ENCODE measurements around the gene MMRN1. TPM values are rescaled to one million over a fixed set of nuclear protein-coding genes. Genes with fewer than 3 reads are reported as not detected.
A peak's percentile ranks its signal among the peaks of the same experiment; 100 is the strongest.

Gene MMRN1
- total and polyA plus RNA-seq, 9 donors: 2.9 to 40.4 (median 30.8) TPM

GRCh38 chr4:89939994-89940393 is 45.3 kb downstream of the MMRN1 start:
- Histone ChIP-seq H3K36me3 (no peaks in the 10 kb centered on the region), H3K4me1 (ENCODE audit: insufficient read depth) (no peaks in the 10 kb centered on the region), H3K27me3 (no peaks in the 10 kb centered on the region), H3K27ac (no peak overlapping the region), H3K9me3 (no peaks in the 10 kb centered on the region), H3K4me3 (no peak overlapping the region)
- TF ChIP-seq POLR2A (IDR thresholded peaks at IDR 0.05) (no peak), CTCF (IDR thresholded peaks at IDR 0.05) (no peak), EP300 (IDR thresholded peaks at IDR 0.05) (no peak)
- DNase-seq: peak in 1 of 5 donors; percentile 15
- intact Hi-C loops (cut with DNase I): no loop called here

GRCh38 chr4:89942811-89943210 is 48.2 kb downstream of the MMRN1 start:
- TF ChIP-seq EP300 (IDR thresholded peaks at IDR 0.05) (no peak), CTCF (IDR thresholded peaks at IDR 0.05) (no peak), POLR2A (IDR thresholded peaks at IDR 0.05) (no peak)
- H3K9me3 ChIP-seq: no peaks in the 10 kb centered on the region
- no peak overlapping the region for H3K4me3 ChIP-seq
- no peaks in the 10 kb centered on the region for H3K4me1 ChIP-seq (ENCODE audit: insufficient read depth)
- intact Hi-C loops (cut with DNase I): no loop called here
- H3K27me3 ChIP-seq: no peaks in the 10 kb centered on the region
- 30 to 43% (median 34%) methylated on average over 3 of the region's 3 CpGs for WGBS, 3 donors
- no peak overlapping the region for H3K27ac ChIP-seq
- H3K36me3 ChIP-seq: no peaks in the 10 kb centered on the region
- no peak for DNase-seq

GRCh38 chr4:89949782-89950387 is 55.2 kb downstream of the MMRN1 start:
- H3K27me3 ChIP-seq: no peaks in the 10 kb centered on the region
- no peak overlapping the region for H3K4me3 ChIP-seq
- H3K4me1 ChIP-seq (ENCODE audit: insufficient read depth): no peaks in the 10 kb centered on the region
- no peak overlapping the region for H3K27ac ChIP-seq
- no peaks in the 10 kb centered on the region for H3K36me3 ChIP-seq
- H3K9me3 ChIP-seq: no peaks in the 10 kb centered on the region
- intact Hi-C loops (cut with DNase I): no loop called here
- 86 to 89% (median 87%) methylated on average over 2 of the region's 2 CpGs for WGBS, 3 donors
- TF ChIP-seq CTCF (IDR thresholded peaks at IDR 0.05) (no peak), POLR2A (IDR thresholded peaks at IDR 0.05) (no peak), EP300 (IDR thresholded peaks at IDR 0.05) (no peak)
- DNase-seq: no peak

- H3K36me3 ChIP-seq: no peaks in the 10 kb centered on the region
- intact Hi-C loops (cut with DNase I): no loop called here
- no peak overlapping the region for H3K27ac ChIP-seq
- no peak overlapping the region for H3K4me3 ChIP-seq
- TF ChIP-seq CTCF (IDR thresholded peaks at IDR 0.05) (no peak), EP300 (IDR thresholded peaks at IDR 0.05) (no peak), POLR2A (IDR thresholded peaks at IDR 0.05) (no peak)
- H3K9me3 ChIP-seq: no peaks in the 10 kb centered on the region
- no peak for DNase-seq
- 68 to 80% (median 74%) methylated on average over 3 of the region's 3 CpGs for WGBS, 3 donors
- no peaks in the 10 kb centered on the region for H3K4me1 ChIP-seq (ENCODE audit: insufficient read depth)
- H3K27me3 ChIP-seq: no peaks in the 10 kb centered on the region
These were observed 57.8 kb downstream of the MMRN1 start for GRCh38 chr4:89952458-89952857.

Data from ovary (tissue), 9 donors.